Measurements from ENCODE around the gene KAT7. TPM values are rescaled to one million over a fixed set of nuclear protein-coding genes. Genes with fewer than 3 reads are reported as not detected.

The KAT7 gene
- total RNA-seq, 2 donors from 2014 or later: 48.3 to 78.6 TPM

GRCh38 chr17:49766918-49767530 is 21.5 kb upstream of the KAT7 start:
- no peak for DNase-seq (ENCODE audit: low spot score)
- H3K4me3 ChIP-seq: no peak overlapping the region
- intact Hi-C loops (cut with DNase I): no loop called here
- no peak overlapping the region for H3K27ac ChIP-seq
- H3K4me1 ChIP-seq (replicated peaks): no peaks in the 10 kb centered on the region
- H3K9me3 ChIP-seq: no peaks in the 10 kb centered on the region
- H3K36me3 ChIP-seq: no peaks in the 10 kb centered on the region
- no peak for TF ChIP-seq POLR2A (IDR thresholded peaks at IDR 0.05)
- TF ChIP-seq POLR2AphosphoS5 (IDR thresholded peaks at IDR 0.05): no peak
- no peak for TF ChIP-seq CTCF (IDR thresholded peaks at IDR 0.05)
- WGBS: 72% methylated on average over 3 of the region's 3 CpGs
- no peaks in the 10 kb centered on the region for H3K27me3 ChIP-seq (replicated peaks; ENCODE audit: insufficient read depth)

- 77% methylated on average over 8 of the region's 8 CpGs for WGBS
- intact Hi-C loops (cut with DNase I): loop anchor here (5.0 kb wide), 2 partner anchors 68 to 208 kb away; partner anchors contain the start of gene SLC35B1
Measured at GRCh38 chr17:49775546-49776260, 12.8 kb upstream of the KAT7 start.

GRCh38 chr17:49776551-49777300 is 11.8 kb upstream of the KAT7 start:
- no peak for TF ChIP-seq POLR2A (IDR thresholded peaks at IDR 0.05)
- no peak for TF ChIP-seq CTCF (IDR thresholded peaks at IDR 0.05)
- TF ChIP-seq POLR2AphosphoS5 (IDR thresholded peaks at IDR 0.05): no peak
- 45% methylated on average over 8 of the region's 8 CpGs for WGBS
- DNase-seq (ENCODE audit: low spot score): no peak
- intact Hi-C loops (cut with DNase I): loop anchor here (5.0 kb wide), 2 partner anchors 69 to 209 kb away; partner anchors contain the start of gene SLC35B1
- Histone ChIP-seq H3K4me3 (no peak overlapping the region), H3K27ac (no peak overlapping the region), H3K4me1 (replicated peaks) (no peaks in the 10 kb centered on the region), H3K27me3 (replicated peaks; ENCODE audit: insufficient read depth) (no peaks in the 10 kb centered on the region), H3K36me3 (no peaks in the 10 kb centered on the region), H3K9me3 (no peaks in the 10 kb centered on the region)

More at GRCh38 chr17:49775546-49776260, 12.8 kb upstream of the KAT7 start:
- Histone ChIP-seq H3K27ac (no peak overlapping the region), H3K27me3 (replicated peaks; ENCODE audit: insufficient read depth) (no peaks in the 10 kb centered on the region), H3K4me1 (replicated peaks) (no peaks in the 10 kb centered on the region), H3K4me3 (no peak overlapping the region), H3K36me3 (no peaks in the 10 kb centered on the region), H3K9me3 (no peaks in the 10 kb centered on the region)
- no peak for DNase-seq (ENCODE audit: low spot score)
- TF ChIP-seq POLR2AphosphoS5 (IDR thresholded peaks at IDR 0.05) (no peak), CTCF (IDR thresholded peaks at IDR 0.05) (no peak), POLR2A (IDR thresholded peaks at IDR 0.05) (no peak)

GRCh38 chr17:49777563-49777962 is 10.9 kb upstream of the KAT7 start:
- intact Hi-C loops (cut with DNase I): loop anchor here (5.0 kb wide), 2 partner anchors 70 to 210 kb away; partner anchors contain the start of gene SLC35B1
- Histone ChIP-seq H3K27ac (no peak overlapping the region), H3K4me3 (no peak overlapping the region), H3K4me1 (replicated peaks) (no peaks in the 10 kb centered on the region), H3K36me3 (no peaks in the 10 kb centered on the region), H3K27me3 (replicated peaks; ENCODE audit: insufficient read depth) (no peaks in the 10 kb centered on the region), H3K9me3 (no peaks in the 10 kb centered on the region)
- TF ChIP-seq CTCF (IDR thresholded peaks at IDR 0.05) (no peak), POLR2AphosphoS5 (IDR thresholded peaks at IDR 0.05) (no peak), POLR2A (IDR thresholded peaks at IDR 0.05) (no peak)
- WGBS: 85% methylated on average over 2 of the region's 2 CpGs
- no peak for DNase-seq (ENCODE audit: low spot score)
